HCT116 (cell line): Measurements from ENCODE around the gene ABRACL. TPM values are rescaled to one million over a fixed set of nuclear protein-coding genes. Genes with fewer than 3 reads are reported as not detected.

Experiments used
- ATAC-seq: fragments of 200-7000 bp; cut with Tn5 transposase; 2 replicates; pipeline ENCODE4 v1.9.1; 2020; ENCODE audit warnings: mild to moderate bottlenecking, moderate library complexity
- BruUV-seq: library from RNA; stranded (reverse); fragments of 400-500 nt; replicated peaks from 2 replicates; lab custom pipeline; 2021; lab: Mats Ljungman, UMichigan
- CTCF ChIA-PET: fragments of 300-600 bp; sonication (Branson Sonifier 250); formaldehyde crosslinking; loops from one replicate; lab custom pipeline; 2021; ENCODE audit warnings: antibody characterized with exemption; lab: Charles Lee
- POLR2A ChIA-PET: fragments of 300-600, 350-600 bp; sonication (Branson Sonifier 250); formaldehyde crosslinking; loops from one replicate; lab custom pipeline; 2021; ENCODE audit warnings: antibody characterized with exemption; lab: Charles Lee
- RAD21 ChIA-PET, 2 experiments: fragments of 300-600 bp; sonication (Branson Sonifier 250); formaldehyde crosslinking; loops; one replicate each; lab custom pipeline; 2023; ENCODE audit warnings: low total read pairs in 2 of 2; ENCODE audit not compliant: uncharacterized antibody in 2 of 2, unreplicated experiment in 2 of 2, low non-redundant PET in 1 of 2; lab: Charles Lee
- DNase-seq: peaks from one replicate; pipeline ENCODE4 v3.0.0-alpha.2; 2010; ENCODE audit warnings: low read depth, low spot score
- H2AFZ ChIP-seq: fragments of 200-600 bp; shearing (Covaris generic), sonication (generic); 2 replicates; pipeline ENCODE4 v1.6.1; 2017; ENCODE audit warnings: low read depth, mixed run types, mixed read lengths, antibody characterized with exemption, low read length; ENCODE audit not compliant: poor library complexity, severe bottlenecking
- H3K27ac ChIP-seq: 2 replicates; pipeline ENCODE4 v1.5.1; 2012; ENCODE audit warnings: low read depth, low read length
- H3K27me3 ChIP-seq: fragments of 200-600 bp; sonication (generic); 2 replicates; pipeline ENCODE4 v1.6.1; 2016; ENCODE audit warnings: mixed run types, low read length, mixed read lengths; ENCODE audit not compliant: insufficient read depth
- H3K36me3 ChIP-seq, 2 experiments: fragments of 200-500 bp in 1 of 2; fragments of 200-600 bp in 1 of 2; sonication (Bioruptor generic) in 1 of 2; sonication (generic) in 1 of 2; 2 replicates each; pipeline versions ENCODE4 v1.5.1 to v1.6.1; 2014 to 2016; ENCODE audit warnings: low read length in 2 of 2, inconsistent platforms in 1 of 2, mixed read lengths in 1 of 2, mixed run types in 1 of 2; ENCODE audit not compliant: insufficient read depth in 2 of 2, control insufficient read depth in 1 of 2
- H3K4me1 ChIP-seq, 2 experiments: fragments of 200-600 bp in 1 of 2; sonication (generic) in 1 of 2; 2 replicates each; pipeline versions ENCODE4 v1.5.1 to v1.6.1; 2012 to 2017; ENCODE audit warnings: low read length in 2 of 2, inconsistent platforms in 1 of 2, mild to moderate bottlenecking in 1 of 2, mixed read lengths in 1 of 2, mixed run types in 1 of 2, moderate library complexity in 1 of 2; ENCODE audit not compliant: insufficient read depth in 2 of 2, control insufficient read depth in 1 of 2
- H3K4me2 ChIP-seq: fragments of 200-600 bp; sonication (generic); 2 replicates; pipeline ENCODE4 v1.6.1; 2017; ENCODE audit warnings: mixed run types, low read length, mixed read lengths
- H3K4me3 ChIP-seq, 2 experiments: fragments of 200-600 bp in 1 of 2; sonication (generic) in 1 of 2; replicated peaks in 1 of 2; 2 replicates each; pipeline ENCODE4 v1.5.1; 2011 to 2016; ENCODE audit warnings: low read length in 2 of 2, control low read depth in 1 of 2, low read depth in 1 of 2, mild to moderate bottlenecking in 1 of 2, mixed read lengths in 1 of 2, mixed run types in 1 of 2
- H3K79me2 ChIP-seq: fragments of 200-600 bp; sonication (generic); 2 replicates; pipeline ENCODE4 v1.6.1; 2017; ENCODE audit warnings: mild to moderate bottlenecking, mixed run types, low read length, moderate library complexity, mixed read lengths; ENCODE audit not compliant: insufficient read depth
- H3K9ac ChIP-seq: fragments of 200-600 bp; sonication (generic); 2 replicates; pipeline ENCODE4 v1.6.1; 2016; ENCODE audit warnings: low read length, mixed read lengths
- H3K9me2 ChIP-seq: fragments of 200-600 bp; sonication (generic), shearing (Covaris generic); 2 replicates; pipeline ENCODE4 v1.6.1; 2017; ENCODE audit warnings: mixed run types, mild to moderate bottlenecking, moderate library complexity; ENCODE audit not compliant: insufficient read depth
- H3K9me3 ChIP-seq, 2 experiments: fragments of 200-500 bp in 1 of 2; fragments of 200-600 bp in 1 of 2; sonication (Bioruptor generic) in 1 of 2; sonication (generic) in 1 of 2; 2 replicates each; pipeline ENCODE4 v1.6.1; 2014 to 2017; ENCODE audit warnings: low read length in 2 of 2, mixed read lengths in 2 of 2, inconsistent platforms in 1 of 2, low read depth in 1 of 2, mild to moderate bottlenecking in 1 of 2, mixed run types in 1 of 2, moderate library complexity in 1 of 2; ENCODE audit not compliant: control insufficient read depth in 1 of 2, insufficient read depth in 1 of 2
- H4K20me1 ChIP-seq: fragments of 200-600 bp; sonication (generic), shearing (Covaris generic); 2 replicates; pipeline ENCODE4 v1.6.1; 2017; ENCODE audit warnings: mixed run types, mild to moderate bottlenecking, moderate library complexity; ENCODE audit not compliant: insufficient read depth
- EGR1 ChIP-seq: IDR thresholded peaks from 2 replicates; pipeline ENCODE4 v1.6.1; 2012; ENCODE audit warnings: low read depth
- EZH2 ChIP-seq: fragments of 200-600 bp; sonication (generic); IDR thresholded peaks from 2 replicates; pipeline ENCODE4 v1.6.1; 2017; ENCODE audit warnings: antibody characterized with exemption, mixed run types
- EZH2phosphoT487 ChIP-seq: fragments of 200-600 bp; IDR thresholded peaks from 2 replicates; pipeline ENCODE4 v1.6.1; 2018; ENCODE audit warnings: antibody characterized with exemption, borderline replicate concordance
- FOSL1 ChIP-seq: IDR thresholded peaks from 2 replicates; pipeline ENCODE4 v1.6.1; 2012; ENCODE audit warnings: low read depth
- POLR2A ChIP-seq: IDR thresholded peaks from 2 replicates; pipeline ENCODE4 v1.7.0; 2011; ENCODE audit warnings: borderline replicate concordance; ENCODE audit not compliant: insufficient read depth, insufficient read length; ENCODE audit errors: extremely low read depth
- POLR2AphosphoS5 ChIP-seq: IDR thresholded peaks from 2 replicates; pipeline ENCODE4 v1.6.1; 2011; ENCODE audit warnings: mild to moderate bottlenecking, low read depth, low read length, moderate library complexity
- RAD21 ChIP-seq: IDR thresholded peaks from 2 replicates; pipeline ENCODE4 v1.6.1; 2012; ENCODE audit warnings: low read depth, mild to moderate bottlenecking
- SIN3A ChIP-seq: IDR thresholded peaks from 2 replicates; pipeline ENCODE4 v1.6.1; 2012; ENCODE audit warnings: low read depth
- SRF ChIP-seq: IDR thresholded peaks from 2 replicates; pipeline ENCODE4 v1.6.1; 2012; ENCODE audit warnings: low read depth
- TCF7L2 ChIP-seq: IDR thresholded peaks from 2 replicates; pipeline ENCODE4 v1.7.0; 2011; ENCODE audit warnings: borderline replicate concordance, inconsistent platforms; ENCODE audit not compliant: insufficient read depth, insufficient read length; ENCODE audit errors: extremely low read depth
- ZNF274 ChIP-seq: fragments of 200-500 bp; sonication (Bioruptor generic); IDR thresholded peaks from 2 replicates; pipeline ENCODE4 v1.6.1; 2014; ENCODE audit warnings: mild to moderate bottlenecking, low read depth, low read length, inconsistent platforms
- intact Hi-C: fragments of 100-400 bp; cut with micrococcal nuclease; formaldehyde crosslinking; loops from 2 replicates; pipeline ENCODE4 v1.10.0; 2022
- total RNA-seq: library from RNA; stranded (reverse); gene quantifications from one replicate; pipeline ENCODE4 v1.2.1, GENCODE V29; 2021; ENCODE audit not compliant: unreplicated experiment
- TF ChIP-seq, protein P1 (sequence below): IDR thresholded peaks from 2 replicates; pipeline ENCODE4 v1.6.1; 2012; ENCODE audit warnings: low read depth
- TF ChIP-seq, protein P2 (sequence below): IDR thresholded peaks from 2 replicates; pipeline ENCODE4 v1.6.1; 2011; ENCODE audit warnings: mild to moderate bottlenecking, low read length, moderate library complexity; ENCODE audit not compliant: insufficient replicate concordance; ENCODE audit errors: extremely low read depth
- TF ChIP-seq, protein P3 (sequence below), 3 experiments: fragments of 200-600 bp in 1 of 3; sonication (generic) in 1 of 3; IDR thresholded peaks in 2 of 3; conservative IDR thresholded peaks in 1 of 3; 2 replicates each; pipeline ENCODE4 v1.5.1; 2012 to 2017; ENCODE audit warnings: low read depth in 2 of 3, low read length in 2 of 3, antibody characterized with exemption in 1 of 3, borderline replicate concordance in 1 of 3, control low read depth in 1 of 3, mild to moderate bottlenecking in 1 of 3, mixed read lengths in 1 of 3, mixed run types in 1 of 3, moderate library complexity in 1 of 3; ENCODE audit not compliant: insufficient read depth in 1 of 3
- TF ChIP-seq, protein P4 (sequence below): IDR thresholded peaks from 2 replicates; pipeline ENCODE4 v1.6.1; 2012
- TF ChIP-seq, protein P5 (sequence below): IDR thresholded peaks from 2 replicates; pipeline ENCODE4 v1.6.1; 2012

The ABRACL gene
- total RNA-seq, 1 experiment from 2014 or later = 47.4 TPM

DNA sequence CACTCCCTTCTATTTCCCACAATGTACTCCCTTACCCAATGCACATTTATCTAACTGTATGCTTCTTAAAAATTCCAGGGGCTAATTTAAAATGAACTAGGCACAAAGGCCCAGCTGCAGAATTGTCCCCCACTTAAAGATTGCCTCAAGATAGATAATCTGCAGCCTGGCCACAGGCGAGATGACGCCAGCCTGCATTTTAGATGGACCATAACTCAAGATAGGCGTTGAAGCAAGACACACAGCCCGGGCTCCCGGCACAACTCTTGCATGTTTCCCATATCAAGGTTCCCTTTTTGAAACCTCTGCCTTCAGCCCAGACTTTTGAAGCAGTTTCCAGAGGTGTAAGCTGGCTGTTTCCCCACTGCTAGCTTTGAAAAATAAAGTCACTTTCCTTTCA, 37.3 kb upstream of the ABRACL start:
- Histone ChIP-seq H3K36me3 (no peaks in the 10 kb centered on the region), H3K9ac (no peak overlapping the region), H3K27me3 (no peaks in the 10 kb centered on the region), H3K4me3 (no peak overlapping the region), H3K79me2 (peaks cover 17% of the 10 kb centered on the region), H3K9me3 (no peaks in the 10 kb centered on the region), H3K9me2 (no peaks in the 10 kb centered on the region), H3K4me1 (peaks cover 5 to 15% of the 10 kb centered on the region in 2 experiments; a peak in 2 of 4 replicates), H3K4me2 (no peak overlapping the region), H2AFZ (no peak overlapping the region)
- CTCF ChIA-PET = no interaction called here
- RAD21 ChIA-PET = no interaction called here
- BruUV-seq = no TSS peak
- ATAC-seq (no peak), DNase-seq (no peak)
- POLR2A ChIA-PET = interaction anchor here (0.8 kb wide), 1 partner anchor 677 kb away, joined by 4 read pairs; no protein-coding TSS in a partner anchor
- TF ChIP-seq, protein P1, sequence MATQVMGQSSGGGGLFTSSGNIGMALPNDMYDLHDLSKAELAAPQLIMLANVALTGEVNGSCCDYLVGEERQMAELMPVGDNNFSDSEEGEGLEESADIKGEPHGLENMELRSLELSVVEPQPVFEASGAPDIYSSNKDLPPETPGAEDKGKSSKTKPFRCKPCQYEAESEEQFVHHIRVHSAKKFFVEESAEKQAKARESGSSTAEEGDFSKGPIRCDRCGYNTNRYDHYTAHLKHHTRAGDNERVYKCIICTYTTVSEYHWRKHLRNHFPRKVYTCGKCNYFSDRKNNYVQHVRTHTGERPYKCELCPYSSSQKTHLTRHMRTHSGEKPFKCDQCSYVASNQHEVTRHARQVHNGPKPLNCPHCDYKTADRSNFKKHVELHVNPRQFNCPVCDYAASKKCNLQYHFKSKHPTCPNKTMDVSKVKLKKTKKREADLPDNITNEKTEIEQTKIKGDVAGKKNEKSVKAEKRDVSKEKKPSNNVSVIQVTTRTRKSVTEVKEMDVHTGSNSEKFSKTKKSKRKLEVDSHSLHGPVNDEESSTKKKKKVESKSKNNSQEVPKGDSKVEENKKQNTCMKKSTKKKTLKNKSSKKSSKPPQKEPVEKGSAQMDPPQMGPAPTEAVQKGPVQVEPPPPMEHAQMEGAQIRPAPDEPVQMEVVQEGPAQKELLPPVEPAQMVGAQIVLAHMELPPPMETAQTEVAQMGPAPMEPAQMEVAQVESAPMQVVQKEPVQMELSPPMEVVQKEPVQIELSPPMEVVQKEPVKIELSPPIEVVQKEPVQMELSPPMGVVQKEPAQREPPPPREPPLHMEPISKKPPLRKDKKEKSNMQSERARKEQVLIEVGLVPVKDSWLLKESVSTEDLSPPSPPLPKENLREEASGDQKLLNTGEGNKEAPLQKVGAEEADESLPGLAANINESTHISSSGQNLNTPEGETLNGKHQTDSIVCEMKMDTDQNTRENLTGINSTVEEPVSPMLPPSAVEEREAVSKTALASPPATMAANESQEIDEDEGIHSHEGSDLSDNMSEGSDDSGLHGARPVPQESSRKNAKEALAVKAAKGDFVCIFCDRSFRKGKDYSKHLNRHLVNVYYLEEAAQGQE = no peak
- TF ChIP-seq EZH2phosphoT487 = no peak
- no peak for TF ChIP-seq EZH2
- no peak for TF ChIP-seq EGR1
- TF ChIP-seq, protein P2, sequence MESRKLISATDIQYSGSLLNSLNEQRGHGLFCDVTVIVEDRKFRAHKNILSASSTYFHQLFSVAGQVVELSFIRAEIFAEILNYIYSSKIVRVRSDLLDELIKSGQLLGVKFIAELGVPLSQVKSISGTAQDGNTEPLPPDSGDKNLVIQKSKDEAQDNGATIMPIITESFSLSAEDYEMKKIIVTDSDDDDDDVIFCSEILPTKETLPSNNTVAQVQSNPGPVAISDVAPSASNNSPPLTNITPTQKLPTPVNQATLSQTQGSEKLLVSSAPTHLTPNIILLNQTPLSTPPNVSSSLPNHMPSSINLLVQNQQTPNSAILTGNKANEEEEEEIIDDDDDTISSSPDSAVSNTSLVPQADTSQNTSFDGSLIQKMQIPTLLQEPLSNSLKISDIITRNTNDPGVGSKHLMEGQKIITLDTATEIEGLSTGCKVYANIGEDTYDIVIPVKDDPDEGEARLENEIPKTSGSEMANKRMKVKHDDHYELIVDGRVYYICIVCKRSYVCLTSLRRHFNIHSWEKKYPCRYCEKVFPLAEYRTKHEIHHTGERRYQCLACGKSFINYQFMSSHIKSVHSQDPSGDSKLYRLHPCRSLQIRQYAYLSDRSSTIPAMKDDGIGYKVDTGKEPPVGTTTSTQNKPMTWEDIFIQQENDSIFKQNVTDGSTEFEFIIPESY = no peak
- no peak for TF ChIP-seq SRF
- TF ChIP-seq SIN3A = no peak
- no peak for TF ChIP-seq POLR2AphosphoS5
- no peak for TF ChIP-seq TCF7L2
- TF ChIP-seq ZNF274 = no peak
- TF ChIP-seq, protein P3, sequence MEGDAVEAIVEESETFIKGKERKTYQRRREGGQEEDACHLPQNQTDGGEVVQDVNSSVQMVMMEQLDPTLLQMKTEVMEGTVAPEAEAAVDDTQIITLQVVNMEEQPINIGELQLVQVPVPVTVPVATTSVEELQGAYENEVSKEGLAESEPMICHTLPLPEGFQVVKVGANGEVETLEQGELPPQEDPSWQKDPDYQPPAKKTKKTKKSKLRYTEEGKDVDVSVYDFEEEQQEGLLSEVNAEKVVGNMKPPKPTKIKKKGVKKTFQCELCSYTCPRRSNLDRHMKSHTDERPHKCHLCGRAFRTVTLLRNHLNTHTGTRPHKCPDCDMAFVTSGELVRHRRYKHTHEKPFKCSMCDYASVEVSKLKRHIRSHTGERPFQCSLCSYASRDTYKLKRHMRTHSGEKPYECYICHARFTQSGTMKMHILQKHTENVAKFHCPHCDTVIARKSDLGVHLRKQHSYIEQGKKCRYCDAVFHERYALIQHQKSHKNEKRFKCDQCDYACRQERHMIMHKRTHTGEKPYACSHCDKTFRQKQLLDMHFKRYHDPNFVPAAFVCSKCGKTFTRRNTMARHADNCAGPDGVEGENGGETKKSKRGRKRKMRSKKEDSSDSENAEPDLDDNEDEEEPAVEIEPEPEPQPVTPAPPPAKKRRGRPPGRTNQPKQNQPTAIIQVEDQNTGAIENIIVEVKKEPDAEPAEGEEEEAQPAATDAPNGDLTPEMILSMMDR (IDR thresholded peaks at IDR 0.05 in 2 of 3, conservative IDR thresholded peaks at IDR 0.05 in 1 of 3; ENCODE audit: borderline replicate concordance in 1 of 3, insufficient read depth in 1 of 3, low read depth in 2 of 3, low read length in 2 of 3) = no peak
- TF ChIP-seq, protein P4, sequence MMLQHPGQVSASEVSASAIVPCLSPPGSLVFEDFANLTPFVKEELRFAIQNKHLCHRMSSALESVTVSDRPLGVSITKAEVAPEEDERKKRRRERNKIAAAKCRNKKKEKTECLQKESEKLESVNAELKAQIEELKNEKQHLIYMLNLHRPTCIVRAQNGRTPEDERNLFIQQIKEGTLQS = no peak
- no peak for TF ChIP-seq POLR2A
- TF ChIP-seq, protein P5, sequence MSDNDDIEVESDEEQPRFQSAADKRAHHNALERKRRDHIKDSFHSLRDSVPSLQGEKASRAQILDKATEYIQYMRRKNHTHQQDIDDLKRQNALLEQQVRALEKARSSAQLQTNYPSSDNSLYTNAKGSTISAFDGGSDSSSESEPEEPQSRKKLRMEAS = no peak
- no peak for TF ChIP-seq FOSL1
- TF ChIP-seq RAD21 = no peak
- TF ChIP-seq, all 23 proteins: peak for 0
- intact Hi-C loops = no loop called here
- no peak overlapping the region for H3K27ac ChIP-seq
- no peaks in the 10 kb centered on the region; the same call in 1 of the 2 replicates for H4K20me1 ChIP-seq
